B cell (primary cell): ENCODE results near the gene GTF2A1. TPM values are rescaled to one million over a fixed set of nuclear protein-coding genes. Genes with fewer than 3 reads are reported as not detected.

Experiments used
- ATAC-seq: fragments of 200-7000 bp; cut with Tn5 transposase; one replicate; pipeline ENCODE4 v1.10.0; 2021; ENCODE audit warnings: low read depth, mild to moderate bottlenecking, moderate number of reproducible peaks, moderate library complexity
- CTCF ChIA-PET: fragments of 350-600 bp; sonication (Branson Sonifier 250); formaldehyde crosslinking; loops from one replicate; lab custom pipeline; 2021; ENCODE audit warnings: antibody characterized with exemption, inconsistent platforms; lab: Charles Lee
- POLR2A ChIA-PET: fragments of 350-600 bp; sonication (Branson Sonifier 250); formaldehyde crosslinking; loops from one replicate; lab custom pipeline; 2021; ENCODE audit warnings: antibody characterized with exemption; lab: Charles Lee
- DNase-seq: peaks from one replicate; pipeline ENCODE4 v3.0.0; 2013
- H2AFZ ChIP-seq: 2 replicates; pipeline ENCODE4 v1.6.1; 2012; ENCODE audit warnings: mild to moderate bottlenecking, low read depth, low read length; ENCODE audit not compliant: insufficient read depth, poor library complexity, severe bottlenecking
- H3K27ac ChIP-seq, 2 donors: 1 replicate in 1 of 2; 2 replicates in 1 of 2; pipeline ENCODE4 v1.5.1; 2012 to 2013; ENCODE audit warnings: low read length in 2 of 2, mild to moderate bottlenecking in 2 of 2, moderate library complexity in 1 of 2
- H3K27me3 ChIP-seq, 4 experiments: fragments of 200-600 bp in 1 of 4; sonication (generic) in 1 of 4; replicated peaks in 1 of 4; 1 replicate in 2 of 4; 2 replicates in 2 of 4; pipeline versions ENCODE4 v1.6.1 to v1.7.0; 2013 to 2016; ENCODE audit warnings: low read length in 3 of 4, mild to moderate bottlenecking in 2 of 4, mixed read lengths in 1 of 4, moderate library complexity in 1 of 4; ENCODE audit not compliant: insufficient read depth in 4 of 4, control insufficient read depth in 3 of 4; ENCODE audit errors: control extremely low read depth in 1 of 4
- H3K36me3 ChIP-seq, 2 experiments: replicated peaks in 1 of 2; 1 replicate in 1 of 2; 2 replicates in 1 of 2; pipeline versions ENCODE4 v1.6.1 to v1.7.1; 2013; ENCODE audit warnings: low read length in 1 of 2; ENCODE audit not compliant: insufficient read depth in 2 of 2, control insufficient read depth in 1 of 2; ENCODE audit errors: control extremely low read depth in 1 of 2, extremely low read depth in 1 of 2
- H3K4me1 ChIP-seq, 2 donors: fragments of 200-600 bp in 1 of 2; sonication (generic) in 1 of 2; 1 replicate in 1 of 2; 2 replicates in 1 of 2; pipeline versions ENCODE4 v1.5.1 to v1.6.1; 2013 to 2017; ENCODE audit warnings: low read length in 2 of 2; ENCODE audit not compliant: control insufficient read depth in 2 of 2, insufficient read depth in 2 of 2
- H3K4me2 ChIP-seq: replicated peaks from 2 replicates; pipeline ENCODE3; 2012; ENCODE audit warnings: mild to moderate bottlenecking, low read depth, low read length; ENCODE audit not compliant: poor library complexity, severe bottlenecking
- H3K4me3 ChIP-seq, 5 experiments: fragments of 200-600 bp in 1 of 5; sonication (generic) in 1 of 5; 1 replicate in 3 of 5; 2 replicates in 2 of 5; pipeline versions ENCODE4 v1.5.1 to v1.7.0; 2011 to 2016; ENCODE audit warnings: low read length in 4 of 5, mild to moderate bottlenecking in 4 of 5, low read depth in 2 of 5, control low read depth in 1 of 5, moderate library complexity in 1 of 5; ENCODE audit not compliant: insufficient read depth in 1 of 5; ENCODE audit errors: control extremely low read depth in 1 of 5, extremely low read depth in 1 of 5
- H3K79me2 ChIP-seq: fragments of 200-600 bp; sonication (generic); one replicate; pipeline ENCODE4 v1.6.0; 2016; ENCODE audit warnings: low read length; ENCODE audit not compliant: control insufficient read depth, insufficient read depth
- H3K9ac ChIP-seq: fragments of 200-600 bp; sonication (generic); 2 replicates; pipeline ENCODE4 v1.6.1; 2017; ENCODE audit warnings: mild to moderate bottlenecking, low read length, moderate library complexity
- H3K9me3 ChIP-seq, 3 donors: one replicate each; pipeline versions ENCODE4 v1.6.1 to v1.7.1; 2013; ENCODE audit warnings: low read length in 2 of 3; ENCODE audit not compliant: control insufficient read depth in 2 of 3, insufficient read depth in 1 of 3; ENCODE audit errors: control extremely low read depth in 1 of 3
- H4K20me1 ChIP-seq: 2 replicates; pipeline ENCODE4 v1.6.0; 2012; ENCODE audit warnings: mild to moderate bottlenecking, low read length; ENCODE audit not compliant: insufficient read depth, control insufficient read depth, poor library complexity, severe bottlenecking
- H3K27ac Mint-ChIP-seq: one replicate; pipeline ENCODE4 v1.8.0; 2021; ENCODE audit warnings: mixed read lengths
- H3K27me3 Mint-ChIP-seq: one replicate; pipeline ENCODE4 v1.8.0; 2021; ENCODE audit warnings: mixed read lengths
- H3K4me1 Mint-ChIP-seq: one replicate; pipeline ENCODE4 v1.8.0; 2021; ENCODE audit warnings: mixed read lengths
- H3K4me3 Mint-ChIP-seq: one replicate; pipeline ENCODE4 v1.8.0; 2021; ENCODE audit warnings: mixed read lengths
- H3K9me3 Mint-ChIP-seq: one replicate; pipeline ENCODE4 v1.8.0; 2022; ENCODE audit warnings: mixed read lengths; ENCODE audit not compliant: insufficient read depth
- CTCF ChIP-seq: fragments of 200-600 bp; IDR thresholded peaks from one replicate; pipeline ENCODE4 v1.8.0; 2022; ENCODE audit warnings: antibody characterized with exemption, mild to moderate bottlenecking
- EZH2 ChIP-seq: IDR thresholded peaks from 2 replicates; pipeline ENCODE4 v1.6.1; 2012; ENCODE audit warnings: borderline replicate concordance, low read depth, mild to moderate bottlenecking, moderate library complexity, low read length; ENCODE audit not compliant: insufficient read depth, poor library complexity, severe bottlenecking
- WGBS: methylation state at CpG from one replicate; pipeline ENCODE4 v1.1.5; 2013; ENCODE audit warnings: missing lambda C conversion rate; ENCODE audit not compliant: insufficient coverage; 5-methylcytosine and 5-hydroxymethylcytosine counted together
- intact Hi-C: fragments of 100-400 bp; cut with micrococcal nuclease; formaldehyde crosslinking; loops from one replicate; pipeline ENCODE4 v1.10.0; 2022
- polyA plus RNA-seq: library from polyadenylated mRNA; depleted of rRNA; stranded (reverse); fragments of >200 nt; gene quantifications from 2 replicates; pipeline ENCODE4 v1.2.3, GENCODE V29; 2012
- total RNA-seq, 2 donors: library from RNA; stranded (reverse); fragments of 120-200 nt in 1 of 2; gene quantifications; 1 replicate in 1 of 2; 2 replicates in 1 of 2; pipeline versions ENCODE4 v1.2.3 to v1.2.4, GENCODE V29; 2013 to 2022

GTF2A1 gene
- total and polyA plus RNA-seq, 2 donors (not counting 1 experiment from before 2014, with no cell fraction given), result 7.1 to 45.1 TPM

GRCh38 chr14:81263777-81264410 is 43.1 kb upstream of the GTF2A1 start:
- H3K4me3 Mint-ChIP-seq, result no peak overlapping the region
- Histone ChIP-seq H3K4me2 (no peak overlapping the region), H3K79me2 (no peaks in the 10 kb centered on the region), H3K4me1 (no peaks in the 10 kb centered on the region), H3K27me3 (peaks cover 0 to 4% (median 0%) of the 10 kb centered on the region in 4 experiments), H2AFZ (no peak overlapping the region), H3K4me3 (no peak overlapping the region), H3K9ac (no peak overlapping the region), H3K36me3 (no peaks in the 10 kb centered on the region), H4K20me1 (no peaks in the 10 kb centered on the region), H3K9me3 (no peaks in the 10 kb centered on the region), H3K27ac (no peak overlapping the region)
- WGBS, result 89% methylated on average over 3 of the region's 4 CpGs
- H3K9me3 Mint-ChIP-seq, result no peaks in the 10 kb centered on the region
- ChIA-PET CTCF (interaction anchor here (0.7 kb wide), 1 partner anchor 201 kb away, joined by 3 read pairs; no protein-coding TSS in a partner anchor), POLR2A (interaction anchor here (0.6 kb wide), 1 partner anchor 27 kb away, joined by 4 read pairs; no protein-coding TSS in a partner anchor)
- intact Hi-C loops, result no loop called here
- ATAC-seq (no peak), DNase-seq (no peak)
- TF ChIP-seq CTCF, result no peak
- H3K27me3 Mint-ChIP-seq, result peaks cover 40% of the 10 kb centered on the region
- no peak overlapping the region for H3K27ac Mint-ChIP-seq
- no peaks in the 10 kb centered on the region for H3K4me1 Mint-ChIP-seq

GRCh38 chr14:81261176-81261575 is 40.4 kb upstream of the GTF2A1 start:
- DNase-seq, result no peak
- no peak overlapping the region for H2AFZ ChIP-seq
- no peaks in the 10 kb centered on the region for H3K27me3 ChIP-seq
- no peaks in the 10 kb centered on the region for H3K79me2 ChIP-seq
- no peak overlapping the region for H3K4me2 ChIP-seq
- Mint-ChIP-seq H3K9me3 (no peaks in the 10 kb centered on the region), H3K4me1 (peaks cover 7% of the 10 kb centered on the region), H3K27ac (no peak overlapping the region), H3K27me3 (peaks cover 21% of the 10 kb centered on the region), H3K4me3 (no peak overlapping the region)
- H3K4me3 ChIP-seq, result no peak overlapping the region
- intact Hi-C loops, result no loop called here
- CTCF ChIA-PET, result no interaction called here
- no peaks in the 10 kb centered on the region for H4K20me1 ChIP-seq
- POLR2A ChIA-PET, result no interaction called here
- peaks cover 0 to 4% (median 0%) of the 10 kb centered on the region in 3 donors for H3K9me3 ChIP-seq
- H3K4me1 ChIP-seq, result peaks cover 8 to 10% of the 10 kb centered on the region in 2 donors
- no peak overlapping the region for H3K27ac ChIP-seq
- no peak for ATAC-seq
- WGBS, result no CpG with 5 or more reads among the region's 3 CpGs
- no peaks in the 10 kb centered on the region for H3K36me3 ChIP-seq
- H3K9ac ChIP-seq, result no peak overlapping the region
- TF ChIP-seq EZH2 (no peak), CTCF (no peak)
